MM.1S (cell line): ENCODE measurements around the gene TTC33.

Experiments used
- DNase-seq: peaks from one replicate; pipeline ENCODE4 v3.0.0-alpha.2; 2015
- H2AFZ ChIP-seq: fragments of 300-600 bp; sonication (generic); 2 replicates; pipeline ENCODE4 v1.6.0; 2016; ENCODE audit warnings: antibody characterized with exemption, low read length
- H3F3A ChIP-seq: fragments of 300-600 bp; sonication (generic); 2 replicates; pipeline ENCODE4 v1.6.1; 2016; ENCODE audit warnings: mild to moderate bottlenecking, antibody characterized with exemption, low read length, moderate library complexity, mixed read lengths; ENCODE audit not compliant: insufficient read depth
- H3K27ac ChIP-seq: fragments of 300-600 bp; sonication (generic); 2 replicates; pipeline ENCODE4 v1.5.1; 2016; ENCODE audit warnings: mild to moderate bottlenecking, low read length
- H3K27me3 ChIP-seq: fragments of 300-600 bp; sonication (generic); replicated peaks from 2 replicates; pipeline ENCODE4 v1.6.0; 2016; ENCODE audit warnings: low read length; ENCODE audit not compliant: insufficient read depth
- H3K36me3 ChIP-seq: fragments of 300-600 bp; sonication (generic); replicated peaks from 2 replicates; pipeline ENCODE4 v1.6.1; 2016; ENCODE audit warnings: mild to moderate bottlenecking, low read length, mixed read lengths; ENCODE audit not compliant: insufficient read depth
- H3K4me1 ChIP-seq: fragments of 300-600 bp; sonication (generic); 2 replicates; pipeline ENCODE4 v1.6.1; 2016; ENCODE audit warnings: low read length, mixed read lengths
- H3K4me2 ChIP-seq: fragments of 300-600 bp; sonication (generic); 2 replicates; pipeline ENCODE4 v1.6.0; 2016; ENCODE audit warnings: low read depth, low read length
- H3K4me3 ChIP-seq: fragments of 300-600 bp; sonication (generic); 2 replicates; pipeline ENCODE4 v1.5.1; 2016; ENCODE audit warnings: low read length, mixed read lengths
- H3K79me2 ChIP-seq: fragments of 300-600 bp; sonication (generic); 2 replicates; pipeline ENCODE4 v1.6.1; 2016; ENCODE audit warnings: mixed run types, low read length, mixed read lengths
- H3K9ac ChIP-seq: fragments of 300-600 bp; sonication (generic); 2 replicates; pipeline ENCODE4 v1.6.1; 2016; ENCODE audit warnings: low read length, mixed read lengths
- H3K9me2 ChIP-seq: fragments of 300-600 bp; sonication (generic); replicated peaks from 2 replicates; pipeline ENCODE4 v1.6.1; 2016; ENCODE audit warnings: mild to moderate bottlenecking, low read length, mixed read lengths; ENCODE audit not compliant: insufficient read depth
- H3K9me3 ChIP-seq: fragments of 300-600 bp; sonication (generic); replicated peaks from 2 replicates; pipeline ENCODE4 v1.6.1; 2016; ENCODE audit warnings: mild to moderate bottlenecking, low read length, mixed read lengths; ENCODE audit not compliant: insufficient read depth
- H4K20me1 ChIP-seq: fragments of 300-600 bp; sonication (generic); 2 replicates; pipeline ENCODE4 v1.6.1; 2016; ENCODE audit warnings: mild to moderate bottlenecking, low read length, moderate library complexity, mixed read lengths; ENCODE audit not compliant: insufficient read depth
- CTCF ChIP-seq: fragments of 300-600 bp; sonication (generic); IDR thresholded peaks from 2 replicates; pipeline ENCODE4 v1.5.1; 2016; ENCODE audit warnings: antibody characterized with exemption, low read length, mixed read lengths
- EZH2 ChIP-seq: fragments of 300-600 bp; sonication (generic); optimal IDR thresholded peaks from 2 replicates; pipeline ENCODE3; 2017; ENCODE audit warnings: low read depth, mild to moderate bottlenecking, antibody characterized with exemption, low read length, mixed read lengths
- EZH2phosphoT487 ChIP-seq: fragments of 300-600 bp; sonication (generic); IDR thresholded peaks from 2 replicates; pipeline ENCODE4 v1.6.1; 2018; ENCODE audit warnings: antibody characterized with exemption, low read length

Gene TTC33

GRCh38 chr5:40614466-40614865 is 141.3 kb downstream of the TTC33 start:
- Histone ChIP-seq H3K4me1 (no peaks in the 10 kb centered on the region), H3K4me2 (no peak overlapping the region), H3K79me2 (no peaks in the 10 kb centered on the region), H3K9me3 (no peaks in the 10 kb centered on the region), H3K36me3 (no peaks in the 10 kb centered on the region), H3K27me3 (no peaks in the 10 kb centered on the region), H2AFZ (no peak overlapping the region), H3K4me3 (no peak overlapping the region), H4K20me1 (no peaks in the 10 kb centered on the region), H3K9me2 (no peaks in the 10 kb centered on the region), H3K9ac (no peak overlapping the region), H3K27ac (no peak overlapping the region), H3F3A (no peaks in the 10 kb centered on the region; the same call in 1 of the 2 replicates)
- no peak for DNase-seq
- TF ChIP-seq EZH2phosphoT487 (no peak), CTCF (no peak), EZH2 (no peak)

GRCh38 chr5:40607202-40607601 is 148.6 kb downstream of the TTC33 start:
- Histone ChIP-seq H2AFZ (no peak overlapping the region), H3K9ac (no peak overlapping the region), H3F3A (no peaks in the 10 kb centered on the region; the same call in 1 of the 2 replicates), H3K9me3 (no peaks in the 10 kb centered on the region), H3K9me2 (no peaks in the 10 kb centered on the region), H3K79me2 (no peaks in the 10 kb centered on the region), H3K4me2 (no peak overlapping the region), H3K4me1 (peaks cover 5% of the 10 kb centered on the region), H3K4me3 (no peak overlapping the region), H3K27ac (no peak overlapping the region), H4K20me1 (no peaks in the 10 kb centered on the region), H3K27me3 (no peaks in the 10 kb centered on the region), H3K36me3 (no peaks in the 10 kb centered on the region)
- no peak for DNase-seq
- TF ChIP-seq EZH2phosphoT487 (no peak), EZH2 (no peak), CTCF (no peak)

- Histone ChIP-seq H3K4me3 (no peak overlapping the region), H4K20me1 (no peaks in the 10 kb centered on the region), H3F3A (no peaks in the 10 kb centered on the region; the same call in 1 of the 2 replicates), H3K79me2 (no peaks in the 10 kb centered on the region), H3K9me2 (no peaks in the 10 kb centered on the region), H3K4me1 (peaks cover 5% of the 10 kb centered on the region), H3K36me3 (no peaks in the 10 kb centered on the region), H3K4me2 (no peak overlapping the region), H3K27ac (no peak overlapping the region), H3K27me3 (no peaks in the 10 kb centered on the region), H2AFZ (no peak overlapping the region), H3K9ac (no peak overlapping the region), H3K9me3 (no peaks in the 10 kb centered on the region)
- TF ChIP-seq EZH2phosphoT487 = no peak
- no peak for TF ChIP-seq CTCF
- no peak for TF ChIP-seq EZH2
- no peak for DNase-seq
Observed at GRCh38 chr5:40606077-40606765, 149.5 kb downstream of the TTC33 start.
